OCI-LY3 (cell line): ENCODE data around the gene C14orf119.

Experiments used
- CTCF ChIP-seq: fragments of 200-600, 300-600 bp; sonication (generic); IDR thresholded peaks from 2 replicates; pipeline ENCODE4 v1.5.1; 2014; ENCODE audit warnings: antibody characterized with exemption, low read length, low read depth
- EZH2phosphoT487 ChIP-seq: fragments of 200-600 bp; shearing (Covaris generic); IDR thresholded peaks from 2 replicates; pipeline ENCODE4 v1.6.1; 2018; ENCODE audit warnings: antibody characterized with exemption, mixed run types, low read depth

GRCh38 chr14:23049011-23049410 lies 46.3 kb upstream of the C14orf119 start:
- TF ChIP-seq CTCF, result no peak
- TF ChIP-seq EZH2phosphoT487, result no peak
